Right ventricle myocardium superior (tissue), 1 donor: ENCODE data around the gene PTBP3. TPM values are rescaled to one million over a fixed set of nuclear protein-coding genes. Genes with fewer than 3 reads are reported as not detected.

ENCODE experiments used
- total RNA-seq: library from RNA; stranded (reverse); fragmentation: NEBNext Ultra II Directional; extraction: Animal tissue kit (Norgen Biotek cat#: 25700); gene quantifications from one replicate; pipeline ENCODE4 v1.2.1, GENCODE V29; 2021
- donor health status: DM: no; HTN: yes; CAD: no; lungs with severe emphysema.

The PTBP3 gene
- total RNA-seq, 1 donor from 2014 or later, result 13.7 TPM

Other genes with a start within 250 kb of the PTBP3 start
- 6.4 TPM for gene SUSD1, start 158.3 kb downstream of the PTBP3 start, total RNA-seq
- gene HSDL2, start 46.5 kb upstream of the PTBP3 start, total RNA-seq, result 292 TPM
- gene KIAA1958, start 153.2 kb upstream of the PTBP3 start, total RNA-seq, result 3.9 TPM